GM18951 (cell line): ENCODE data around the gene ASCC2.
"Not testable (repeated sequence)": the region's sequence is repeated elsewhere in the genome, so short reads cannot be mapped to it uniquely, and the experiment has no call there.

Experiments used
- POLR2A ChIP-seq: IDR thresholded peaks from 4 replicates; pipeline ENCODE4 v1.6.1; 2011; ENCODE audit warnings: mild to moderate bottlenecking; ENCODE audit not compliant: insufficient read length, insufficient read depth; ENCODE audit errors: extremely low read depth
- in situ Hi-C: fragments of 300-500 bp; cut with MboI; formaldehyde crosslinking; loops from one replicate; pipeline ENCODE4 v1.12.0; 2022; ENCODE audit warnings: low sequenced_read_pairs, mixed read lengths, inconsistent platforms; ENCODE audit not compliant: unreplicated experiment

The ASCC2 gene

DNA sequence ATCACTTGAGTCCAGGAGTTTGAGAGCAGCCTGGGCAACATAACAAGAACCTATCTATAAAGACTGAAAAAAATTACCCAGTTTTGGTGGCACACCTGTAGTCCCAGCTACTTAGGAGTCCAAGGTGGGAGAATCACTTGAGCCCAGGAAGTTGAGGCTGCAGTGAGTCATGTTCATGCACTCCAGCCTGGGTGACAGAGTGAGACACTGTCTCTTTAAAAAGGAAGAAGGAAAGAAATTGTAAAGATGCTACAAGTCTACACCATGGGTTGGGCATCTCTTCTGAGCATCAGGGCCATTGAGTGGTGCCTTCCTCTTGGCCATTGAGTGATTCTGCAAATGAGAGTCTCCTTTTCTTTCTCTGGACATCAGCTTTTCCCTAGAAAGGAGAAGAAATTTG lies 29.2 kb upstream of the ASCC2 start:
- TF ChIP-seq POLR2A: no peak
- in situ Hi-C loops: no loop called here

DNA sequence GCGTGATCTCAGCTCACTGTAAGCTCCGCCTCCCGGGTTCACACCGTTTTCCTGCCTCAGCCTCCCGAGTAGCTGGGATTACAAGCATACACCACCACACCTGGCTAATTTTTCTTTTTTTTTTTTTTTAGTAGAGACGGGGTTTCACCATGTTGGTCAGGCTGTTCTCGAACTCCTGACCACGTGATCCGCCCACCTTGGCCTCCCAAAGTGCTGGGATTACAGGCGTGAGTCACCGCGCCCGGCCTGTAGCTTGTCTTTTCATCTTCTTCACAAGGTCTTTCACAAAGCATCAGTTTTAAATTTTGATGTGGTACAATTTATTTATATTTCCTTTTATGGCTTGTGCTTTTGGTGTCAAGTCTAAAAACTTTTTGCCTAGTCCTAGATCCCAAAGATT lies 27.5 kb upstream of the ASCC2 start:
- in situ Hi-C loops: not testable (repeated sequence)

DNA sequence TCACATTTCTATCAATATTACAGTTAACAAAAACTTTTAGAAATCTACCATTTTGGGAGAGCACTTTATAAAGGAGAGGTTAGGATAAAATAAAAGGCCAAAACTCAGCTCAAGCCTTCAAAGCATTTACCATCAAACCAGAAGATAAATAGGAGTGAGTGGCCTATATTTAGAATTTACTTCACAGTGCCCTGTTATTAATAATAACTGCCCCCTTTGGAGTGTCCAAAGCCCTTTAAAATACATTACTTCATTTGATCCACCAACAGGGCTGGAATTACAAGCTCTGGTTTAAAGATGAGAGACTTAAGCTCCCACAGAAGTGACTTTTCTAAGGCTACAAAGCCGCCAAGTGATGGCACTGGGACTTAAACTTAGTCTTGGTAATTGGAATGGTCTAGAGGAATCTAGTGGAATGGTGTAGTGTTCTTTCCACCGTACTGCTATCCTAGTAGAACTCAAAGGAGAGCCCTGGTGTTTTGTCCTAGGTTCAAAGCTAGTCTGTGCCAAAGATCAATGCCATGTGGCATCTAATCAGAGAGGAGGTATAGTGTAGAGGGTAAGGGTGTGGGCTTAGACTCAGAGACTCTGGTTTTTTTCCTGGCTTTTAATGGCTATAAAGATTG lies 23.7 kb upstream of the ASCC2 start:
- in situ Hi-C loops: no loop called here
- no peak for TF ChIP-seq POLR2A

DNA sequence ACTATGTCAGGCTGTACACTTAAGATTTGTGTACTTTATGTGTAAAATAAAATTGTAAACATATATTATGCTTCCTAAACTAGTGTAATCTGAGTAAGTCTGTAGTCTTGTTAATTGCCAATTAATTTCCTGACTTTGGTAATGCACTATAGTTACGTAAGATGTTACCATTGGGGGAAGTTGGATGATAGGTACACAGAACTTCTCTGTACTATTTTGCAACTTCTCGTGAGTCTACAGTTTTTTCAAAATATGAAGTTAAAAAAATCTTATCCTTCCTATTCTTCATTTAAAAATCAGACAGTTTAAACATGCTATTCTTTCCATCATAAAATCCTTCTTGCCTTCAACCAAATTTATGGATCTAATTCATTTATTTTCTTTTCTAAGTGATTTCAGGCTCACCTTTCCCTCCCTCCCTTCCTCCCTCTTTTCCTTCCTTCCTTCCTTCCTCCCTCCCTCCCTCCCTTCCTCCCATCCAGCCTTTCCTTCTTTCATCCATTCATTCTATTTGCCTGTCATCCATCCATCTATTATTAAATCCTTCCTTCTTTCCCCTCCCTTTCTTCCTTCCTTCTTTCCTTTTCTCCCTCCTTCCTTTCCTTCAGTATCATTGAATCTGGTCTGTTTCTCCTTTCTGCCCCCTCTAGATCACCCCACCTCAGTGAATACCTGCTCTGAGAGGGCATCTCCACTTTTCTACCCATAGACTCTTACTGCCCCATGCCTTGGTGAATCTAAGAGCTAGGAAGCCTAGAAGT lies 22.1 kb upstream of the ASCC2 start:
- no peak for TF ChIP-seq POLR2A
- in situ Hi-C loops: no loop called here

DNA sequence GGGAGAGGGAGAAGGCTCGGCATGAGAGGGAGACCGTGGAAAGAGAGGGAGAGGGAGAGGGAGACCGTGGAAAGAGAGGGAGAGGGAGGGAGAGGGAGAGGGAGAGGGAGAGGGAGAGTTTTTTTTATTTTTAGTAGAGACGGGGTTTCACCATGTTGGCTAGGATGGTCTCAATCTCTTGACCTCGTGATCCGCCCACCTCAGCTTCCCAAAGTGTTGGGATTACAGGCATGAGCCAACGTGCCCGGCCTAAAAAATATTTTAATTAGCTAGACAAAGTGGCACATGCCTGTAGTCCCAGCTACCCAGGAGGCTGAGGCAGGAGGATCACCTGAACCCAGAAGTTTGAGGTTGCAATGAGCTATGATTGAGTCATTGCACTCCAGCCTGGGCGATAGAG lies 21.0 kb upstream of the ASCC2 start:
- in situ Hi-C loops: not testable (repeated sequence)

DNA sequence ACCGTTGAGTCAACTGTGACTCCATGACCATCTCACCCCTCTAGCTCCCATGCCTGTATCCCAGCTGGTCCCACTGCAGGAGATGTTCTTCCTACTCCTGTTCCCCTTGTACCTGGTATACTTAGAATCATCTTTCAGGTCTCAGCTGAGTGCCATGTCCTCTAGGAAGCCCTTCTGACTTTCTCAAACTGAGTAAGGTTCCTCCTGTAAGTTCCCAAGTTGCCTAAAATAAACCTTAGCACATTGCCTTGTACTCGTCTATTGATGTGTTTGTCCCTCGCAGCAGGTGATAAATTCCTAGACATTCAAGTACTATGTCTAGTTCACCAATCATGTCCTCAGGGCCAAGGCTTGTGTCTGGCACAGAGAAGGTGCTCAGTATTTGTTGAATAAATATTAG lies 18.4 kb upstream of the ASCC2 start:
- TF ChIP-seq POLR2A: no peak
- in situ Hi-C loops: no loop called here

DNA sequence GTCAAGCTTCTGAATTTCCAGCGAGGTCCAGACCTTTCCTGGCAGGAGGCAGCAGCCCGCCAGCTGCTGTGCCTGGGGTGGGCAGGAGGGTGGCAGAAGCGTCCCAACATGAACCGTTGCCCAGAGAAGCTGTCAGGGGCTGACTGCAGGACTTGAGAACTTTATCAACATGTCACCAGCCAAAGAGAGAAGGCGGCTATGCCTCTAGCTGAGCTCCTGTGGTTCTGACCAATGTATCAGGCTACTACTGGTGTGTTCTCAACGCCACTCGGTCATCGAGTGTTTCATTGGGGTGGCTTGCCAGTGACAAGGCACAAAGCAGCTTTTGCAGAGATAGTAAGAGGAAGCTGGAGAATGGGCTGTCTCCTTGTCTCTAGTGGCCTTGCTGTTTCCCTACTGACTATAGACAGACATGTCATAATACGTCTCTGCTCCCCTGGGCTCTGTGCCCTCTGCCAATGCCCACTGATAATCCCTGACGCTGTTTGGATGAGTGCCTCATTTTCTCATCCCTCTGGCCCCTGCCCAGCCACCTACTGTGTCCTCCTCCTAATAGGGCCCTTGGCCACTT lies 17.6 kb upstream of the ASCC2 start:
- in situ Hi-C loops: no loop called here

DNA sequence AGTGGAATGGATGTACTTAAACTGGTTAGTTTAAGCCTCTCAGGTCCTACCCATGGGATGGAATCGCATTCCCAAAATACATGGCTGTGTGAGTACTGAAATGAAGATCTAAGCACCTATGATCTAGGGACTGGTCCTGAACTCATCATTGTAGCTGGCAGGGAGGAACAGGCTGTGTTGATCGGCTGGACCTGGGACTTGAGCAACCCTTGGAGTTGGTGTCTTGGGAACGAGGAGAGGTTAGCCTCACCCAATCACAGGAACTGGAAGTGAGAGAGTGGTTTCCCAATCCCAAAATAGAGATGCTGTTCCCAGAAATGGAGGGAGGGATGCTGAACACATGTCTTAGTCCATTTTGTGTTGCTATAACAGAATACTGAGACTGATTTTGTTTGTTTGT lies 16.4 kb upstream of the ASCC2 start:
- no peak for TF ChIP-seq POLR2A
- in situ Hi-C loops: no loop called here

More for the DNA sequence above, 17.6 kb upstream of the ASCC2 start:
- TF ChIP-seq POLR2A: no peak

DNA sequence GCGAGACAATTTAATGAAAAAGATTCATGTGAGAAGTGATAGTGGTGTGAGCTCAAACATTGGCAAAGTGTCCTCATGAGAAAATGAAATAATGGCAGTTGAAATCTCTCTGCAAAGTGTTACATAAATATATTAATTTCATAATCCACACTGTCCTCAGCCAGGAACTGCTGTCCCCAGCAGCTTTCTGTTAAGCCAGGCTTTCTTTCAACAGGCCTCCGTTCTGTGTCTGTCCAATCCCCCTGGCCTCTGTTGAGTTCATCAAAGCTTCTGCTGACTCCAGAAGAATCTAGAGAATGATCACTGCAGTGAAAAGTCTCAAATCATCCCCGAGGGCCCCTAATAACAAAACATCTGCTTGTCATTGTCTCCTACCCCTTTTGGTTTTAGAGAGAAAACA lies 10.0 kb upstream of the ASCC2 start:
- TF ChIP-seq POLR2A: no peak
- in situ Hi-C loops: no loop called here

DNA sequence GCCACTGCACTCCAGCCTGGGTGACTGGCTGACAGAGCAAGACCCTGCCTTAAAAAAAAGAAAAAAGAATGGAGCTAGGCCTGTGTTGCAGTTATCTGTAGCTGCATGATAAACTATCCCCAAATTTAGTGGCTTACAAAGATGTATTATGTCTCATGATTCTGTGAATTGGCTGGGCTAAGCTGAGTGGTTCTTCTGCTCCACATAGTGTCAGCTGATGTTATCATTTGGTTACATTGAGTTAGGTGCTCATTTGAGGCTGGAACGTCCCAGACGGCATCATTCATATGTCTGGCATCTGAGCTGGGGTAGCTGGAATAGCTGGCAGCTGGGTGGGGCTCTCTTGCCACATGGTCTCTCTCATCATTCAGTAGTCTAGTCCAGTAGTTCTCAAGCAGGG lies 8.2 kb upstream of the ASCC2 start:
- TF ChIP-seq POLR2A: no peak
- in situ Hi-C loops: no loop called here

DNA sequence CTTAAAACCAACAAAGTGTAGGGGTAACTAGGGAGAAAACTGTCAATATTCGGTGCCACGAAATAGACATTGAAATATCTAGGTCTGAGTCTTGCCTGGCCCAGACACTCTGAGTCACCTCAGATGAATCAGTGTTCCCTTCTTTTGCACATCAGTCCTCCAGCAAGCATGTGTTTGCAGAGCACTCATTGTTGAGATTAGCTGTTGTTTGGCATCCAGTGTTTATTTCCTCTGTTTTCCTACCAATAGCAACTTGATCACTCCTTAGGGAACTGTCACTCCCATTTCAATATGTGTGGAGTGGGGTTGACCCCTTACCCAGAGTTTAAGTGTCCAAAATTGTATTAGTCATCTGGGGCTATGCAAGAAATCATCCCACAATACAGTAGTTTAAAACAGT lies 4.7 kb upstream of the ASCC2 start:
- in situ Hi-C loops: no loop called here
- TF ChIP-seq POLR2A: no peak

DNA sequence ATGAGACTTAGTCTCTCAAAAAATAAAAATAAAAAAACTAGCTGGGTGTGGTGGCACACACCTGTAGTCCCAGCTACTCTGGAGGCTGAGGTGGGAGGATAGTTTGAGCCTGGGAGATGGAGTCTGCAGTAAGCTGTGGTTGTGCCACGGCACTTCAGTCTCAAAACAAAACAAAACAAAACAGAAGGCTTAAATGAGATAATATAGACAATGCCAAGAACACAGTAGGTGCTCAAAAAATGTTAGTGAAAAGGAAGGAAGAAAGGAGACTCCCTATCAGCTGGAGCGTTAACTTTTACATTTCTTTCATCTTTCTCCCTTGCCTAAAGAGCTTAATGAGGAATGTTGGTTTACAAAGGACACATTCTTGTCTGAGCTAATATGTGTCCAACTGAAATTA lies 4.1 kb upstream of the ASCC2 start:
- in situ Hi-C loops: no loop called here
- no peak for TF ChIP-seq POLR2A

DNA sequence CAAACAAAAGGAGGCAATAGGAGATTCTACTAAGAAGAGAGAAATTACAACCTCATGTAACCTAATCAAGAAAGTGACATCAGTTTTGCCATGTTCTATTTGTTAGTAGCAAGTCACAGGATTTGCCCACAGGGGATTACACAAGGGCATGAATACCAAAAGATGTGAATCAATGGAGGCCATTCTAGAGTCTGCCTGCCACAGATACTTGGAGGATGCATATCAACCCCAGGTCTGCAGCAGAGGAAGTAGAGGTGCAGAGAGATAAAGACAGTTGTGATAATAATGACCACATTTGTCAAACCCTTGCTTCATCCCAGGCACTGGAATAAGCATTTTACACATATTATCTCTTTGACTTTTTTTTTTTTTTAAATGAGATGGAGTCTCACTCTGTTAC lies 2.4 kb upstream of the ASCC2 start:
- in situ Hi-C loops: no loop called here
- TF ChIP-seq POLR2A: no peak

DNA sequence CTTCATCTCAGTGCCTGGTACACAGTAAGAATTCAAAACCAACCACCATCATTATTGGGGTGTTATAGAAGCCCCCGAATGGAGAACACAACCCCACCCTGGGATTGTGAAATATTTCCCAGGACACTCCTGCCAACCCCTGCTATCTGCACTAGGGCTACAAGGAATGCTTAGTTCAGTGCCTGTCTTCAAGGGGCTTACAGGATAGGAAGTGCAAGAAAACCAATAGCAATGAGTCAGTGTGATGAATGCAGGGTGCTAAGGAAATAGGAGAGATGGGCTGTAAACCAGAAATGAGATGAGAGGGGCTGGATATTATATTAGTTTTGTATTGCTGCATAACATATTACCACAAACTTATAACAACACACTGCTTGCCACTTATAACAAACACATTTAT lies 965 bp upstream of the ASCC2 start:
- in situ Hi-C loops: no loop called here
- no peak for TF ChIP-seq POLR2A
